Measurements from ENCODE around the gene RAC2. TPM values are rescaled to one million over a fixed set of nuclear protein-coding genes. Genes with fewer than 3 reads are reported as not detected.

The RAC2 gene
- total RNA-seq, 2 donors from 2014 or later, result 20.9 to 22.6 TPM

Other genes starting within 250 kb of the RAC2 start
- gene TST, start 224.8 kb downstream of the RAC2 start, total RNA-seq, result 100 to 1,000 TPM; 507 to 576 TPM
- 100 to 1,000 TPM; 221 to 250 TPM for gene MPST, start 224.5 kb downstream of the RAC2 start, total RNA-seq
- gene KCTD17, start 192.5 kb downstream of the RAC2 start, total RNA-seq, result 10 to 100 TPM; 33.2 to 41.1 TPM
- gene TMPRSS6, start 134.6 kb downstream of the RAC2 start, total RNA-seq, result 1 to 10 TPM in 1 of 2 donors, under 1 TPM in 1; 0.56 to 3.1 TPM
- gene IL2RB, start 94.4 kb downstream of the RAC2 start, total RNA-seq, result 1 to 10 TPM; 2.9 to 7.0 TPM
- gene C1QTNF6, start 56.0 kb downstream of the RAC2 start, total RNA-seq, result 10 to 100 TPM in 1 of 2 donors, 1 to 10 TPM in 1; 9.9 to 14.2 TPM
- gene SSTR3, start 31.8 kb downstream of the RAC2 start, total RNA-seq, result under 1 TPM in 1 of 2 donors, not detected in 1; 0.17 TPM
- 10 to 100 TPM in 1 of 2 donors, 1 to 10 TPM in 1; 2.6 to 10.4 TPM for gene CYTH4, start 38.2 kb upstream of the RAC2 start, total RNA-seq
- under 1 TPM in 1 of 2 donors, not detected in 1; 0.20 TPM for gene ELFN2, start 183.2 kb upstream of the RAC2 start, total RNA-seq
- gene MFNG, start 242.1 kb upstream of the RAC2 start, total RNA-seq, result 10 to 100 TPM; 10.4 to 11.2 TPM